HL-60 (cell line): ENCODE data around the gene ZDHHC7.

Experiments used
- DNase-seq, 2 experiments: peaks; one replicate each; pipeline ENCODE4 v3.0.0-alpha.2; 2010 to 2020; ENCODE audit warnings: low read depth in 1 of 2, low spot score in 1 of 2
- H3K27ac ChIP-seq: fragments of 250-450 bp; sonication (Bioruptor Pico); replicated peaks from 2 replicates; pipeline ENCODE4 v1.5.1; 2020; ENCODE audit warnings: mild to moderate bottlenecking, moderate library complexity
- H3K27me3 ChIP-seq: fragments of 250-450 bp; sonication (Bioruptor Pico); 2 replicates; pipeline ENCODE4 v1.5.1; 2021; ENCODE audit warnings: mild to moderate bottlenecking, moderate library complexity; ENCODE audit not compliant: insufficient read depth, poor library complexity, severe bottlenecking
- H3K4me3 ChIP-seq: replicated peaks from 2 replicates; pipeline ENCODE4 v1.5.1; 2011; ENCODE audit warnings: mild to moderate bottlenecking, control low read depth, low read length; ENCODE audit not compliant: insufficient read depth
- CTCF ChIP-seq: IDR thresholded peaks from one replicate; pipeline ENCODE4 v1.5.1; 2011; ENCODE audit warnings: low read length, control low read depth, inconsistent platforms; ENCODE audit not compliant: insufficient read depth
- GABPA ChIP-seq: IDR thresholded peaks from 2 replicates; pipeline ENCODE4 v1.6.1; 2012; ENCODE audit warnings: low read depth
- POLR2AphosphoS5 ChIP-seq: IDR thresholded peaks from 2 replicates; pipeline ENCODE4 v1.6.1; 2012; ENCODE audit warnings: low read depth
- REST ChIP-seq: IDR thresholded peaks from 2 replicates; pipeline ENCODE4 v1.6.1; 2012; ENCODE audit warnings: low read depth; ENCODE audit not compliant: insufficient replicate concordance
- SPI1 ChIP-seq: IDR thresholded peaks from 2 replicates; pipeline ENCODE4 v1.6.1; 2012; ENCODE audit warnings: low read depth, mild to moderate bottlenecking, borderline replicate concordance

The ZDHHC7 gene

GRCh38 chr16:85025781-85026653 lies 14.7 kb upstream of the ZDHHC7 start:
- H3K4me3 ChIP-seq, result no peak overlapping the region
- peaks cover 6% of the 10 kb centered on the region for H3K27me3 ChIP-seq
- peak in 1 of 2 experiments; percentile 64 for DNase-seq
- TF ChIP-seq CTCF (no peak), SPI1 (peak; percentile 2; the same call in 1 of the 2 replicates), REST (no peak), POLR2AphosphoS5 (no peak)
- H3K27ac ChIP-seq, result peak overlapping the region; percentile 53

GRCh38 chr16:85019659-85020245 lies 8.4 kb upstream of the ZDHHC7 start:
- Histone ChIP-seq H3K27me3 (no peaks in the 10 kb centered on the region), H3K27ac (no peak overlapping the region), H3K4me3 (no peak overlapping the region)
- no peak for TF ChIP-seq REST
- TF ChIP-seq GABPA, result no peak
- no peak for TF ChIP-seq POLR2AphosphoS5
- no peak for TF ChIP-seq SPI1
- TF ChIP-seq CTCF, result no peak
- DNase-seq, result no peak

GRCh38 chr16:85018529-85019236 lies 7.3 kb upstream of the ZDHHC7 start:
- TF ChIP-seq REST, result no peak
- no peak for TF ChIP-seq GABPA
- no peak for TF ChIP-seq POLR2AphosphoS5
- no peak for TF ChIP-seq CTCF
- no peak for TF ChIP-seq SPI1
- no peaks in the 10 kb centered on the region for H3K27me3 ChIP-seq
- no peak overlapping the region for H3K4me3 ChIP-seq
- no peak overlapping the region for H3K27ac ChIP-seq
- no peak for DNase-seq
